Thyroid gland (tissue), 4 donors: ENCODE data around the gene NGB. TPM values are rescaled to one million over a fixed set of nuclear protein-coding genes. Genes with fewer than 3 reads are reported as not detected.

Experiments
- DNase-seq, 2 donors: peaks; one replicate each; pipeline ENCODE4 v3.0.0-alpha.2; 2019
- H3K27ac ChIP-seq, 3 donors: fragments of 200-600 bp; sonication (generic); 1 replicate in 2 of 3; 2 replicates in 1 of 3; pipeline ENCODE4 v1.5.1; 2016 to 2019; ENCODE audit warnings: mild to moderate bottlenecking in 1 of 3, moderate library complexity in 1 of 3
- H3K27me3 ChIP-seq: fragments of 200-600 bp; sonication (generic); one replicate; pipeline ENCODE4 v1.5.1; 2019
- H3K36me3 ChIP-seq, 2 donors: fragments of 200-600 bp; sonication (generic); one replicate each; pipeline ENCODE4 v1.5.1; 2016 to 2019
- H3K4me1 ChIP-seq, 2 donors: fragments of 200-600 bp; sonication (generic); one replicate each; pipeline ENCODE4 v1.5.1; 2017 to 2019
- H3K4me3 ChIP-seq, 3 donors: fragments of 200-600 bp; sonication (generic); replicated peaks in 1 of 3; 1 replicate in 2 of 3; 2 replicates in 1 of 3; pipeline ENCODE4 v1.5.1; 2016; ENCODE audit warnings: mild to moderate bottlenecking in 1 of 3
- H3K9me3 ChIP-seq: fragments of 200-600 bp; sonication (generic); one replicate; pipeline ENCODE4 v1.5.1; 2017
- POLR2A ChIP-seq, 2 donors: fragments of 450-650 bp; IDR thresholded peaks; one replicate each; pipeline ENCODE4 v1.6.1; 2017; ENCODE audit warnings: antibody characterized with exemption in 2 of 2, mild to moderate bottlenecking in 2 of 2, moderate library complexity in 1 of 2
- WGBS, 2 donors: methylation state at CpG; one replicate each; pipeline ENCODE4 v1.1.5; 2017; 5-methylcytosine and 5-hydroxymethylcytosine counted together
- intact Hi-C: fragments of 100-400 bp; cut with DNase I; formaldehyde crosslinking; loops from one replicate; pipeline ENCODE4 v1.15.1; 2023
- total RNA-seq, 4 donors: library from RNA; depleted of rRNA; stranded (reverse); fragments of >200 nt; gene quantifications; one replicate each; pipeline ENCODE4 v1.2.3, GENCODE V29; 2016
- TF ChIP-seq, protein P1 (sequence below), 6 experiments: fragments of 200-600 bp in 3 of 6; fragments of 450-650 bp in 3 of 6; sonication (generic) in 3 of 6; IDR thresholded peaks; one replicate each; pipeline ENCODE4 v1.5.1; 2016 to 2019; ENCODE audit warnings: antibody characterized with exemption in 6 of 6, mild to moderate bottlenecking in 2 of 6, inconsistent platforms in 1 of 6, moderate library complexity in 1 of 6

The NGB gene
- total RNA-seq, 4 donors from 2014 or later = not detected

- no peaks in the 10 kb centered on the region for H3K9me3 ChIP-seq
- no peak overlapping the region for H3K4me3 ChIP-seq
- intact Hi-C loops = no loop called here
- DNase-seq = no peak
- H3K27ac ChIP-seq = no peak overlapping the region
- peaks cover 14 to 18% of the 10 kb centered on the region in 2 donors for H3K36me3 ChIP-seq
- TF ChIP-seq POLR2A (IDR thresholded peaks at IDR 0.05) = no peak
- TF ChIP-seq, protein P1, sequence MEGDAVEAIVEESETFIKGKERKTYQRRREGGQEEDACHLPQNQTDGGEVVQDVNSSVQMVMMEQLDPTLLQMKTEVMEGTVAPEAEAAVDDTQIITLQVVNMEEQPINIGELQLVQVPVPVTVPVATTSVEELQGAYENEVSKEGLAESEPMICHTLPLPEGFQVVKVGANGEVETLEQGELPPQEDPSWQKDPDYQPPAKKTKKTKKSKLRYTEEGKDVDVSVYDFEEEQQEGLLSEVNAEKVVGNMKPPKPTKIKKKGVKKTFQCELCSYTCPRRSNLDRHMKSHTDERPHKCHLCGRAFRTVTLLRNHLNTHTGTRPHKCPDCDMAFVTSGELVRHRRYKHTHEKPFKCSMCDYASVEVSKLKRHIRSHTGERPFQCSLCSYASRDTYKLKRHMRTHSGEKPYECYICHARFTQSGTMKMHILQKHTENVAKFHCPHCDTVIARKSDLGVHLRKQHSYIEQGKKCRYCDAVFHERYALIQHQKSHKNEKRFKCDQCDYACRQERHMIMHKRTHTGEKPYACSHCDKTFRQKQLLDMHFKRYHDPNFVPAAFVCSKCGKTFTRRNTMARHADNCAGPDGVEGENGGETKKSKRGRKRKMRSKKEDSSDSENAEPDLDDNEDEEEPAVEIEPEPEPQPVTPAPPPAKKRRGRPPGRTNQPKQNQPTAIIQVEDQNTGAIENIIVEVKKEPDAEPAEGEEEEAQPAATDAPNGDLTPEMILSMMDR (IDR thresholded peaks at IDR 0.05) = no peak
- WGBS, 2 donors = 90 to 91% methylated on average over 8 of the region's 8 CpGs
- H3K27me3 ChIP-seq = no peaks in the 10 kb centered on the region
- H3K4me1 ChIP-seq = no peaks in the 10 kb centered on the region
These were observed 25.9 kb upstream of the NGB start for GRCh38 chr14:77296906-77297305.

GRCh38 chr14:77296155-77296554 is 25.1 kb upstream of the NGB start:
- Histone ChIP-seq H3K9me3 (no peaks in the 10 kb centered on the region), H3K36me3 (peaks cover 14 to 18% of the 10 kb centered on the region in 2 donors), H3K27ac (no peak overlapping the region), H3K4me3 (no peak overlapping the region), H3K4me1 (no peaks in the 10 kb centered on the region), H3K27me3 (no peaks in the 10 kb centered on the region)
- no peak for TF ChIP-seq POLR2A (IDR thresholded peaks at IDR 0.05)
- TF ChIP-seq, protein P1 (IDR thresholded peaks at IDR 0.05) = no peak
- intact Hi-C loops = no loop called here
- WGBS, 2 donors = 68% methylated on average over 11 to 13 of the region's 13 CpGs
- no peak for DNase-seq

DNA sequence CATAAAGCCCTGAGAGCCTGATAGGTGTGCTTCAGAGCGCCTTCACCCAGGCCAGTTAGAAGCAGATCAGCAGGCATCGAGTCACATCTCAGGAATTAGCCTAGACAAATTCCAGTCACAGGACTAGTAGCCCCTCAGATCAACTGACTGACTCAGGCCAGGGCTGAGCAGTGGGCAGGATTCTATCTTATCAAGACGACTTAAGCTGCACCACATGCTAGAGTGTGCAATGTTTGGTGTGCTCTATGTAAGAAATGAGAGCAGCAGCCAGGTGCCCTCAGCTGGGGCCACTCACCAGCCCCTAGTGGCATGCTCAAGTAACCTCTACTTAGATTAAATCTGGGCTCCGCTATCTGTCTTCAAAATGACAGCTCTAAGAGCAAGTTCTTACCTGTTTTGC is 19.7 kb upstream of the NGB start:
- no peak for DNase-seq
- no peak for TF ChIP-seq POLR2A (IDR thresholded peaks at IDR 0.05)
- TF ChIP-seq, protein P1 (IDR thresholded peaks at IDR 0.05) = no peak
- H3K36me3 ChIP-seq = peaks cover 17 to 22% of the 10 kb centered on the region in 2 donors
- no peaks in the 10 kb centered on the region for H3K9me3 ChIP-seq
- H3K27me3 ChIP-seq = no peaks in the 10 kb centered on the region
- intact Hi-C loops = no loop called here
- WGBS, 2 donors = 75 to 86% methylated on average over 3 to 4 of the region's 4 CpGs
- H3K4me3 ChIP-seq = no peak overlapping the region
- no peak overlapping the region for H3K27ac ChIP-seq
- H3K4me1 ChIP-seq = no peaks in the 10 kb centered on the region

DNA sequence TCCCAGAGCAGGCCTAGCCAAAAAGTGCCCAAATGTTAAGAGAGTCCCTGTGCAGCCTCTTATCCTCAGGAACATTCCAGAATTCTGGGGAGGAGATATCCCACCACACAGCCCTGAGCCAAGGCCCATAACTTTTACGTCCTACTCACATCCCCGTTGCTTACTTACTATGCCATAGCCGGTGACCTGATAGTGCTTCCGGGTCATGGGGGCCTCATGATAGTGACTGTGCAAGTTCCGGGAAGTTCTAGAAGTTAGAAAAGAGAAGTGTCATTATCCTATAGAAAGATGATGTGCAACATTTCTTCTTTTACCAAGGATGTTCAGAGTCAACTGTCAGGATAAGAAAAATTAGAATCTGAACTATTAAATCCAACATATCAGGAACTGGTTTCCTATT is 15.6 kb upstream of the NGB start:
- H3K4me1 ChIP-seq = no peaks in the 10 kb centered on the region
- no peak overlapping the region for H3K27ac ChIP-seq
- no peak for DNase-seq
- no peak overlapping the region for H3K4me3 ChIP-seq
- TF ChIP-seq, protein P1 (IDR thresholded peaks at IDR 0.05) = no peak
- no peak for TF ChIP-seq POLR2A (IDR thresholded peaks at IDR 0.05)
- WGBS, 2 donors = 97 to 98% methylated on average over 5 of the region's 5 CpGs
- no peaks in the 10 kb centered on the region for H3K9me3 ChIP-seq
- intact Hi-C loops = no loop called here
- no peaks in the 10 kb centered on the region for H3K27me3 ChIP-seq
- H3K36me3 ChIP-seq = peaks cover 48 to 58% of the 10 kb centered on the region in 2 donors

GRCh38 chr14:77284466-77284865 is 13.5 kb upstream of the NGB start:
- Histone ChIP-seq H3K27ac (no peak overlapping the region), H3K4me1 (no peaks in the 10 kb centered on the region)

More at GRCh38 chr14:77284466-77284865, 13.5 kb upstream of the NGB start:
- no peak for DNase-seq
- peaks cover 60 to 66% of the 10 kb centered on the region in 2 donors for H3K36me3 ChIP-seq
- H3K9me3 ChIP-seq = no peaks in the 10 kb centered on the region
- WGBS, 2 donors = 96 to 98% methylated on average over 5 of the region's 5 CpGs
- intact Hi-C loops = no loop called here
- TF ChIP-seq POLR2A (IDR thresholded peaks at IDR 0.05) = no peak
- TF ChIP-seq, protein P1 (IDR thresholded peaks at IDR 0.05) = no peak
- H3K27me3 ChIP-seq = no peaks in the 10 kb centered on the region
- no peak overlapping the region for H3K4me3 ChIP-seq
